Uterus (tissue), 4 donors: ENCODE results near the gene DPF3. TPM values are rescaled to one million over a fixed set of nuclear protein-coding genes. Genes with fewer than 3 reads are reported as not detected.

Experiments
- DNase-seq, 2 donors: peaks; one replicate each; pipeline ENCODE4 v3.0.0-alpha.2; 2019 to 2020
- H3K27ac ChIP-seq, 2 donors: fragments of 200-600 bp; sonication (generic); 1 replicate in 1 of 2; 2 replicates in 1 of 2; pipeline ENCODE4 v1.5.1; 2016 to 2018
- H3K27me3 ChIP-seq, 2 donors: fragments of 200-600 bp; sonication (generic); one replicate each; pipeline ENCODE4 v1.5.1; 2018 to 2019; ENCODE audit warnings: control low read depth in 1 of 2
- H3K36me3 ChIP-seq, 2 donors: fragments of 200-600 bp; sonication (generic); one replicate each; pipeline ENCODE4 v1.5.1; 2019; ENCODE audit warnings: control low read depth in 1 of 2
- H3K4me1 ChIP-seq, 2 donors: fragments of 200-600 bp; sonication (generic); one replicate each; pipeline ENCODE4 v1.5.1; 2018 to 2019; ENCODE audit warnings: control low read depth in 1 of 2
- H3K4me3 ChIP-seq, 2 donors: fragments of 200-600 bp; sonication (generic); 1 replicate in 1 of 2; 2 replicates in 1 of 2; pipeline ENCODE4 v1.5.1; 2018 to 2019; ENCODE audit warnings: mild to moderate bottlenecking in 1 of 2
- H3K9me3 ChIP-seq, 2 donors: fragments of 200-600 bp; sonication (generic); one replicate each; pipeline ENCODE4 v1.5.1; 2019; ENCODE audit warnings: control low read depth in 1 of 2
- CTCF ChIP-seq, 4 experiments: fragments of 200-600 bp in 2 of 4; fragments of 450-650 bp in 2 of 4; sonication (generic) in 2 of 4; IDR thresholded peaks; one replicate each; pipeline ENCODE4 v1.5.1; 2016 to 2019; ENCODE audit warnings: antibody characterized with exemption in 4 of 4, mild to moderate bottlenecking in 2 of 4, moderate library complexity in 1 of 4
- POLR2A ChIP-seq, 2 donors: fragments of 450-650 bp; IDR thresholded peaks; one replicate each; pipeline ENCODE4 v1.6.1; 2016; ENCODE audit warnings: antibody characterized with exemption in 2 of 2, mild to moderate bottlenecking in 1 of 2, moderate library complexity in 1 of 2
- intact Hi-C: fragments of 100-400 bp; cut with DNase I; formaldehyde crosslinking; loops from one replicate; pipeline ENCODE4 v1.15.1; 2023; ENCODE audit warnings: low total_unique reads
- total RNA-seq, 4 donors: library from RNA; depleted of rRNA in 3 of 4; stranded (reverse); fragments of >200 nt in 3 of 4; gene quantifications; one replicate each; pipeline versions ENCODE4 v1.1.0 to v1.2.4, GENCODE V29; 2014 to 2023
- donor health status: DM: yes; HTN: yes; CAD: no.

DPF3 gene
- total RNA-seq, 4 donors from 2014 or later, result 1.6 to 2.8 TPM; not detected in 2

DNA sequence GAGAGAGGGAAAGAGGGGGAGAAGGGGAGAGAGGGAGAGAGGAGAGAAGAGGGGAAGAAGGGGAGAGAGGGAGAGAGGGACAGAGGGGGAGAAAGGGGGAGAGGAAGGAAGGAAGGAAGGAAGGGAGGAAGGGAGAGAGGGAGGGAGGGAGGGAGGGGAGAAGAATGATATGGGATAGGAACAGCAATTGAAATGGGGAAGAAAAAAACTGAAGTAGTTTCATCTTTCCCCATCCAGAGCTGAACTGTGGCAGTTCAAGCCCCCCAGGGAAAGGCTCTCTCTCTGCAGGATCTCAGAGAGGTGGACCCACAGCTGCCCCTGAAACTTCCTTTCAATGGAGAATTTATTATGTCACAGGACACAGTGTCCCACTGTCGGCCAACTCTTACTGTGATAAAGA lies 136.9 kb downstream of the DPF3 start:
- Histone ChIP-seq H3K4me3 (no peak overlapping the region), H3K27me3 (no peaks in the 10 kb centered on the region), H3K36me3 (no peaks in the 10 kb centered on the region), H3K4me1 (no peaks in the 10 kb centered on the region), H3K27ac (no peak overlapping the region), H3K9me3 (peaks cover 0 to 15% of the 10 kb centered on the region in 2 donors)
- TF ChIP-seq POLR2A (IDR thresholded peaks at IDR 0.05), result no peak
- intact Hi-C loops, result no loop called here
- DNase-seq, result no peak

- intact Hi-C loops, result no loop called here
- DNase-seq, result no peak
- Histone ChIP-seq H3K9me3 (peaks cover 0 to 15% of the 10 kb centered on the region in 2 donors), H3K4me1 (no peaks in the 10 kb centered on the region), H3K27me3 (no peaks in the 10 kb centered on the region), H3K4me3 (no peak overlapping the region), H3K27ac (no peak overlapping the region), H3K36me3 (no peaks in the 10 kb centered on the region)
- TF ChIP-seq POLR2A (IDR thresholded peaks at IDR 0.05), result no peak
- no peak for TF ChIP-seq CTCF (IDR thresholded peaks at IDR 0.05)
These were observed 138.1 kb downstream of the DPF3 start for GRCh38 chr14:72755766-72756165.

DNA sequence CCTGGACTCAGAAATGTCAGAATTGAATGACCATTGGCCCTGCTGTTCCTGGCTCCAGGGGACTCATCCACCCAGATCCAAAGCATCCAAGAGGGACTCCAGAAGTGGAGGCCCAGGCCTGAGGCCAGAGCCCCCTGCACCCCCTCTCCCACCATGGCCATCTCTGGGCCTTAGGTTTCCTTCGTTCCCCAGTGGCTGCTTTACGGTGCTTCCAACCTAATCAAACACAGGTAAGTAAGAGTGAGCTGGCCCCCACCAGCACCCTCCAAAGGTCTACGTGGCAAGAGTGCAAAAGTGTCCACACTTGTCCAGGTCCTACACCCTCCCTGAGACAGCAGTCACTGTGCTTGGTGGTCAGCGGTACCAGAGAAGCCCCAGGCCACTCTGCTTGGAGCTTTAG lies 139.0 kb downstream of the DPF3 start:
- intact Hi-C loops, result no loop called here
- Histone ChIP-seq H3K4me3 (no peak overlapping the region), H3K27ac (no peak overlapping the region), H3K27me3 (no peaks in the 10 kb centered on the region), H3K4me1 (no peaks in the 10 kb centered on the region), H3K36me3 (no peaks in the 10 kb centered on the region), H3K9me3 (peaks cover 0 to 14% of the 10 kb centered on the region in 2 donors)
- DNase-seq, result no peak
- TF ChIP-seq POLR2A (IDR thresholded peaks at IDR 0.05) (no peak), CTCF (IDR thresholded peaks at IDR 0.05) (no peak)

DNA sequence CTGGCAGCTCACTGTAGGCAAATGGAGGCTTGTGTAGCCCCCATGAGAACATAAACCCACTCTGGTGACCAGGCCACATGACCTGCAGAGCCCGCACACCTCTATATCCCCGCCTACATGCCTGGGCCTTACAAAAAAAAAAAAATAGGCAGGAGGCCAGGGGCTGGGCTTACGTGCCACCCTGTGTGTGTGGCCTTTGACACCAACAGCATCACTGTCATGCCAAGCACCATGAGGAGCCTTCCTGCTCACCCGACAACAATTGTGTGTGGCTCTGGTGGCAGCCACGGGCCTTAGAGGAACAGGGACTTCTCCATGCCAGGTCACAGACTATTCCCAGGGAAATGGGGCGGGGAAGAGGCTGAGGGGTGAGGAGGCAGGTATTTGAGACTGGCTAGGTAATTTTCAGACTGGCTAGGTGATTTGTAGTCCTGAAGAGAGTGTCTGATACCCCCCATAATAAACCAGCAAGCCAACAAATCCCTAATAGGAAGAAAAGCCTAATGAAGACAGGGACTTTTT lies 140.0 kb downstream of the DPF3 start:
- DNase-seq, result no peak
- TF ChIP-seq POLR2A (IDR thresholded peaks at IDR 0.05) (no peak), CTCF (IDR thresholded peaks at IDR 0.05) (no peak)
- H3K4me3 ChIP-seq, result no peak overlapping the region
- intact Hi-C loops, result no loop called here
- H3K27me3 ChIP-seq, result no peaks in the 10 kb centered on the region
- H3K36me3 ChIP-seq, result no peaks in the 10 kb centered on the region
- peaks cover 0 to 5% of the 10 kb centered on the region in 2 donors for H3K9me3 ChIP-seq
- H3K27ac ChIP-seq, result no peak overlapping the region
- no peaks in the 10 kb centered on the region for H3K4me1 ChIP-seq

DNA sequence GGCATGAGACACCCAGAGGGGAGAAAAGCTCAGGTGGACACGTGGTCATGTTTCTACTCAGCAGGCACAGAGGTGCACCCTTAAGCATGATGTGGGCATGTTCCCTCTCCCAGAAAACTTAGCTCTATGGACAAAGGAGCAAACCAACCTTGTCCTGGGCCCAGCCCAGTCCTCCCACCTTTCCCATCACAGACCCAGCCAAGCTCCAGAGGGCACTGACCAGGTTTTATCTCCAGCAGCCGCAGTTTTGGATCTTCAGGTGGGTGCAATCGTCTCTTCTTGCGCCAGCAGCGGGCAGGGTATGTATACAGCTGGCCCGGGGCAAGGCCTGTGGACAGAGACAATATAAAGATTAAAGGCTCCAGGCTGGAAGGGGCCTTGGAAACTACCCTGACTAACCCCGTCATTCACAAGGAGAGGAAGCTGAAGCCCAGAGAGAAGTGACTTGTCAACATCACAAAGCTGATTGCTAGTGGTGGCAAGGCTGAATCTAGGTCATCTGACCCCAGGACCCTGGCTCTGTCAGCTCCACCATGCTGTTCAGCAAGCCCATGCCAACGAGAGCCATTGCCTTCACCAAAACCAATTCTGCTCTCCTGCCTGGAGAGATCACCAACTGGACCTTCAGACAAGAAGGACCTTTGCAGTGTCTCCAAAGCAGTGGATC lies 140.7 kb downstream of the DPF3 start:
- peaks cover 0 to 3% of the 10 kb centered on the region in 2 donors for H3K9me3 ChIP-seq
- intact Hi-C loops, result no loop called here
- H3K4me1 ChIP-seq, result no peaks in the 10 kb centered on the region
- H3K36me3 ChIP-seq, result no peaks in the 10 kb centered on the region
- TF ChIP-seq CTCF (IDR thresholded peaks at IDR 0.05) (no peak), POLR2A (IDR thresholded peaks at IDR 0.05) (no peak)
- DNase-seq, result no peak
- no peak overlapping the region for H3K4me3 ChIP-seq
- no peaks in the 10 kb centered on the region for H3K27me3 ChIP-seq
- H3K27ac ChIP-seq, result no peak overlapping the region
